Stimulated activated CD4-positive, alpha-beta T cell treated with anti-CD3 and anti-CD28 coated beads, Interleukin-1b, Interleukin-23, amount 100 ng/mL, for 4 hours (primary cell): ENCODE data around the gene SPIN1.
A peak's percentile ranks its signal among the peaks of the same experiment; 100 is the strongest.
"Not testable (repeated sequence)": the region's sequence is repeated elsewhere in the genome, so short reads cannot be mapped to it uniquely, and the experiment has no call there.

Experiments used
- DNase-seq, 2 donors: peaks; one replicate each; pipeline ENCODE4 v3.0.0-alpha.2; 2020; ENCODE audit warnings: low read depth in 2 of 2

The SPIN1 gene

GRCh38 chr9:88388203-88388885 lies at the start of gene SPIN1:
TSS of gene SPIN1 (plus strand) at chr9:88388444. CDS start at chr9:88426540, 38,096 bp downstream.
- DNase-seq, result peak; percentile 86 to 88

- no peak for DNase-seq
Measured at GRCh38 chr9:88339317-88339716, 48.9 kb upstream of the SPIN1 start.

GRCh38 chr9:88342246-88342645 lies 46.0 kb upstream of the SPIN1 start:
- no peak for DNase-seq

GRCh38 chr9:88344013-88344412 lies 44.2 kb upstream of the SPIN1 start:
- no peak for DNase-seq

GRCh38 chr9:88350354-88350753 lies 37.9 kb upstream of the SPIN1 start:
- not testable (repeated sequence) for DNase-seq

- DNase-seq, result no peak
Measured at GRCh38 chr9:88355166-88355565, 33.1 kb upstream of the SPIN1 start.

- not testable (repeated sequence) for DNase-seq
Measured at GRCh38 chr9:88357250-88357649, 31.0 kb upstream of the SPIN1 start.

- no peak for DNase-seq
Measured at GRCh38 chr9:88358723-88359122, 29.5 kb upstream of the SPIN1 start.

- no peak for DNase-seq
Measured at GRCh38 chr9:88359974-88360373, 28.3 kb upstream of the SPIN1 start.

GRCh38 chr9:88362681-88363080 lies 25.6 kb upstream of the SPIN1 start:
- DNase-seq, result no peak

- DNase-seq, result no peak
Measured at GRCh38 chr9:88363661-88364060, 24.6 kb upstream of the SPIN1 start.

GRCh38 chr9:88364706-88365105 lies 23.5 kb upstream of the SPIN1 start:
- no peak for DNase-seq

- DNase-seq, result no peak
Measured at GRCh38 chr9:88370346-88370745, 17.9 kb upstream of the SPIN1 start.

- no peak for DNase-seq
Measured at GRCh38 chr9:88372103-88372654, 16.1 kb upstream of the SPIN1 start.

- DNase-seq, result no peak
Measured at GRCh38 chr9:88373045-88373444, 15.2 kb upstream of the SPIN1 start.

- no peak for DNase-seq
Measured at GRCh38 chr9:88378317-88378716, 9.9 kb upstream of the SPIN1 start.

- DNase-seq, result no peak
Measured at GRCh38 chr9:88379352-88379751, 8.9 kb upstream of the SPIN1 start.

GRCh38 chr9:88380118-88380517 lies 8.1 kb upstream of the SPIN1 start:
- no peak for DNase-seq

GRCh38 chr9:88381322-88381721 lies 6.9 kb upstream of the SPIN1 start:
- not testable (repeated sequence) for DNase-seq

- DNase-seq, result no peak
Measured at GRCh38 chr9:88383176-88383575, 5.1 kb upstream of the SPIN1 start.

GRCh38 chr9:88386137-88386536 lies 2.1 kb upstream of the SPIN1 start:
- not testable (repeated sequence) for DNase-seq

GRCh38 chr9:88387036-88387551 lies 1.1 kb upstream of the SPIN1 start:
- no peak for DNase-seq

GRCh38 chr9:88387552-88388202 lies 567 bp upstream of the SPIN1 start:
- DNase-seq, result peak; percentile 15 to 19
